ENCODE results near the gene PPM1D. TPM values are rescaled to one million over a fixed set of nuclear protein-coding genes. Genes with fewer than 3 reads are reported as not detected.

PPM1D gene
- total and polyA plus RNA-seq, 2 experiments from 2014 or later, result 7.9 to 8.1 TPM

DNA sequence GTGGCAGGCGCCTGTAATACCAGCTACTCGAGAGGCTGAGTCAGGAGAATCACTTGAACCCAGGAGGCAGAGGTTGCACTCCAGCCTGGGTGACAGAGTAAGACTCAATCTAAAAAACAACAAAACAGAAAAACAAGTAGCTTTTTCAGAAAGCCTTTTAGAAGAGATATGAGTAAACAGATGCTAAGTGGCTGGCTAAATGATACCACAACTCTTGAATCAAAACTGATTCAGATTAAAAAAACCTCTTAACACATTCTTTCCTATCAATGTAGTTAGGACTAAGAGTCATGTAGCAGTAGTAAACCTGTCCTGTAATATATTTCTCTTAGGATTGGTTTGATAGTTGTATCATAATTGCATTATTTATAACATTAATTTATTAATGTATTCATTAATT, 23.0 kb downstream of the PPM1D start:
- no peak overlapping the region for H2AFZ ChIP-seq
- H3K36me3 ChIP-seq (ENCODE audit: low read depth), result 0 out of 2 replicates have a peak, but pooled peaks cover 4% of the 10 kb centered on the region
- peaks cover 90% of the 10 kb centered on the region for H3K79me2 ChIP-seq (ENCODE audit: insufficient read depth)
- H3K9me3 ChIP-seq (ENCODE audit: low read depth), result no peaks in the 10 kb centered on the region
- WGBS, 2 experiments (ENCODE audit: low coverage in 1 of 2, low lambda C conversion rate in 2 of 2, missing lambda C conversion rate in 2 of 2), result 96 to 98% methylated on average over 2 of the region's 2 CpGs
- DNase-seq, result no peak
- in situ Hi-C loops (cut with MboI), result no loop called here
- H3F3A ChIP-seq (ENCODE audit: insufficient read depth), result no peaks in the 10 kb centered on the region
- H3K27me3 ChIP-seq (replicated peaks; ENCODE audit: insufficient read depth), result no peaks in the 10 kb centered on the region
- H3K4me3 ChIP-seq, result no peak overlapping the region
- no peak overlapping the region for H3K27ac ChIP-seq
- H4K20me1 ChIP-seq (ENCODE audit: insufficient read depth), result peaks cover 4% of the 10 kb centered on the region; the same call in 1 of the 2 replicates
- no peak overlapping the region for H3K4me2 ChIP-seq (ENCODE audit: unreplicated experiment)
- H3K4me1 ChIP-seq (ENCODE audit: insufficient read depth), result 0 out of 2 replicates have a peak, but pooled peaks cover 9% of the 10 kb centered on the region
- no peak overlapping the region for H3K9ac ChIP-seq
- TF ChIP-seq EZH2phosphoT487 (IDR thresholded peaks at IDR 0.05; ENCODE audit: insufficient read depth, low read depth) (no peak), EZH2 (IDR thresholded peaks at IDR 0.05; ENCODE audit: insufficient read depth, poor library complexity, severe bottlenecking) (no peak)
- H3K9me2 ChIP-seq (ENCODE audit: insufficient read depth), result no peaks in the 10 kb centered on the region

DNA sequence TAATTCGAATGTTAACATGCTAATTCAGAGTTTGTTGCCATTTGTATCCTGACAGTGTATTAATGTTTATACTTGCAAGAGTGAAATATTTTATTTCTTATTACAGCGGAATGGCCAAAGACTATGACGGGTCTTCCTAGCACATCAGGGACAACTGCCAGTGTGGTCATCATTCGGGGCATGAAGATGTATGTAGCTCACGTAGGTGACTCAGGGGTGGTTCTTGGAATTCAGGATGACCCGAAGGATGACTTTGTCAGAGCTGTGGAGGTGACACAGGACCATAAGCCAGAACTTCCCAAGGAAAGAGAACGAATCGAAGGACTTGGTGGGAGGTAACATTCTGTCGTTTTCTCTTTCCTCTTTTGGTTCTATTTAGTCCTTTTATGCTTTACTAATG, 23.4 kb downstream of the PPM1D start:
- Histone ChIP-seq H3K9ac (no peak overlapping the region), H3K36me3 (ENCODE audit: low read depth) (0 out of 2 replicates have a peak, but pooled peaks cover 4% of the 10 kb centered on the region), H3K4me3 (no peak overlapping the region), H3F3A (ENCODE audit: insufficient read depth) (no peaks in the 10 kb centered on the region), H3K27me3 (replicated peaks; ENCODE audit: insufficient read depth) (no peaks in the 10 kb centered on the region), H3K9me2 (ENCODE audit: insufficient read depth) (no peaks in the 10 kb centered on the region), H2AFZ (no peak overlapping the region), H3K4me1 (ENCODE audit: insufficient read depth) (0 out of 2 replicates have a peak, but pooled peaks cover 9% of the 10 kb centered on the region), H3K79me2 (ENCODE audit: insufficient read depth) (peaks cover 90% of the 10 kb centered on the region), H4K20me1 (ENCODE audit: insufficient read depth) (peaks cover 4% of the 10 kb centered on the region; the same call in 1 of the 2 replicates), H3K4me2 (ENCODE audit: unreplicated experiment) (no peak overlapping the region), H3K27ac (no peak overlapping the region), H3K9me3 (ENCODE audit: low read depth) (no peaks in the 10 kb centered on the region)
- WGBS, 2 experiments (ENCODE audit: low coverage in 1 of 2, low lambda C conversion rate in 2 of 2, missing lambda C conversion rate in 2 of 2), result 91 to 92% methylated on average over 9 of the region's 9 CpGs
- DNase-seq, result no peak
- no peak for TF ChIP-seq EZH2 (IDR thresholded peaks at IDR 0.05; ENCODE audit: insufficient read depth, poor library complexity, severe bottlenecking)
- no peak for TF ChIP-seq EZH2phosphoT487 (IDR thresholded peaks at IDR 0.05; ENCODE audit: insufficient read depth, low read depth)
- in situ Hi-C loops (cut with MboI), result no loop called here

DNA sequence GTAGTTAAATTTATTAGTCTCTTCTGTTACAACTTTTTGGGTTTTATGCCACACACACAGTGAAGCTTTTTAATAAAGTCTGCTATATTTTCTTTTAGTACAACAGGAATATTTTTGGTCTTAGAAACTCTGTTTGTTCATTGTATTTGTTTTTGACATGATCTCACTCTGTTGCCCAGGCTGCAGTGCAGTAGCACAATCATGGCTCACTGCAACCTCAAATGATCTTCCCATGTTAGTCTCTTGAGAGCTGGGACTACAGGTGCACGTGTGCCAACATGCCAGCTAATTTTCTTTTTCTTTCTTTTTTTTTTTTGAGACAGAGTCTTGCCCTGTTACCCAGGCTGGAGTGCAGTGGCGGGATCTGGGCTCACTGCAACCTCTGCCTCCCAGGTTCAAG, 27.1 kb downstream of the PPM1D start:
- no peak for DNase-seq
- Histone ChIP-seq H3K4me2 (ENCODE audit: unreplicated experiment) (no peak overlapping the region), H3K9ac (no peak overlapping the region), H3K27me3 (replicated peaks; ENCODE audit: insufficient read depth) (no peaks in the 10 kb centered on the region), H3K79me2 (ENCODE audit: insufficient read depth) (peaks cover 86% of the 10 kb centered on the region), H3K9me2 (ENCODE audit: insufficient read depth) (no peaks in the 10 kb centered on the region), H3F3A (ENCODE audit: insufficient read depth) (0 out of 2 replicates have a peak, but pooled peaks cover 3% of the 10 kb centered on the region), H3K4me3 (no peak overlapping the region), H3K9me3 (ENCODE audit: low read depth) (no peaks in the 10 kb centered on the region), H3K4me1 (ENCODE audit: insufficient read depth) (no peaks in the 10 kb centered on the region), H3K36me3 (ENCODE audit: low read depth) (0 out of 2 replicates have a peak, but pooled peaks cover 4% of the 10 kb centered on the region), H3K27ac (no peak overlapping the region), H2AFZ (no peak overlapping the region), H4K20me1 (ENCODE audit: insufficient read depth) (no peaks in the 10 kb centered on the region)
- TF ChIP-seq EZH2phosphoT487 (IDR thresholded peaks at IDR 0.05; ENCODE audit: insufficient read depth, low read depth) (no peak), EZH2 (IDR thresholded peaks at IDR 0.05; ENCODE audit: insufficient read depth, poor library complexity, severe bottlenecking) (no peak)
- in situ Hi-C loops (cut with MboI), result no loop called here
- 97 to 100% methylated on average over 2 of the region's 2 CpGs for WGBS, 2 experiments (ENCODE audit: low coverage in 1 of 2, low lambda C conversion rate in 2 of 2, missing lambda C conversion rate in 2 of 2)

DNA sequence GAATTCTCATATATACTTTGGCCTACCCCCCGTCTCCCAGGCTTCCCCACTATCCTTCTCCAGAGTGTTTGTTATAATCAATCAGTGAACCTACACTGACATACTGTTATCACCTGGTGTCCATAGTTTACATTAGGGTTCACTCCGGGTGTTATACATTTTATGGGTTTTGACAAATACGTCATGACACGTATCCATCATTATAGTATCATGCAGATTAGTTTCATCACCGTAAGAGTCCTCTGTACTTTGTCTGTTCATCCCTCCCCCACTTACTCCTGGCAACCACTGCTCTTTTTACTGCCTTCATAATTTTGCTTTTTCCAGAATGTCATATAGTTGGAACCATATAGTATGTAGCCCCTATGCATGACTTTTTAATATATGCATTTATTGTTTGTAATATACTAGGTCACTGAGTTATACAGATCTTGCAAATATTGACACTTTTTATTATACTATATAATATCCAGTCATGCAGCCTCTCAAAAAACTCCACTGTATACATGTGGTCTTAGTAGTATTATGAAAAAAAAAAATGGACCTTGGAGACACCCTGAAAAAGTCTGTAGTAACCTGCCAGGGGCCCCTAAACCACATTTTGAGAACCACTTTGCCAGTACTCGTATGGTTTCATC, 28.4 kb downstream of the PPM1D start:
- Histone ChIP-seq H3K27me3 (replicated peaks; ENCODE audit: insufficient read depth) (no peaks in the 10 kb centered on the region), H3K9ac (no peak overlapping the region), H3K4me3 (no peak overlapping the region), H3F3A (ENCODE audit: insufficient read depth) (0 out of 2 replicates have a peak, but pooled peaks cover 3% of the 10 kb centered on the region), H3K79me2 (ENCODE audit: insufficient read depth) (peaks cover 86% of the 10 kb centered on the region), H3K4me1 (ENCODE audit: insufficient read depth) (no peaks in the 10 kb centered on the region), H3K27ac (no peak overlapping the region), H4K20me1 (ENCODE audit: insufficient read depth) (no peaks in the 10 kb centered on the region), H3K4me2 (ENCODE audit: unreplicated experiment) (no peak overlapping the region), H3K9me2 (ENCODE audit: insufficient read depth) (no peaks in the 10 kb centered on the region), H2AFZ (no peak overlapping the region), H3K36me3 (ENCODE audit: low read depth) (0 out of 2 replicates have a peak, but pooled peaks cover 4% of the 10 kb centered on the region), H3K9me3 (ENCODE audit: low read depth) (no peaks in the 10 kb centered on the region)
- 82 to 86% methylated on average over 6 of the region's 6 CpGs for WGBS, 2 experiments (ENCODE audit: low coverage in 1 of 2, low lambda C conversion rate in 2 of 2, missing lambda C conversion rate in 2 of 2)
- in situ Hi-C loops (cut with MboI), result no loop called here
- TF ChIP-seq EZH2 (IDR thresholded peaks at IDR 0.05; ENCODE audit: insufficient read depth, poor library complexity, severe bottlenecking) (no peak), EZH2phosphoT487 (IDR thresholded peaks at IDR 0.05; ENCODE audit: insufficient read depth, low read depth) (no peak)
- no peak for DNase-seq
